ENCODE results near the gene SET.
"Not testable (repeated sequence)": the region's sequence is repeated elsewhere in the genome, so short reads cannot be mapped to it uniquely, and the experiment has no call there.

Gene SET

GRCh38 chr9:128675382-128675781, 13.6 kb upstream of the SET start:
- Mint-ChIP-seq H3K4me1 (ENCODE audit: low read depth) (no peaks in the 10 kb centered on the region), H3K9me3 (no peaks in the 10 kb centered on the region), H3K4me3 (no peak overlapping the region), H3K27ac (no peak overlapping the region), H3K27me3 (no peaks in the 10 kb centered on the region), H3K36me3 (ENCODE audit: low read depth) (peaks cover 13% of the 10 kb centered on the region)
- DNase-seq: no peak

GRCh38 chr9:128677794-128678193, 11.2 kb upstream of the SET start:
- Mint-ChIP-seq H3K36me3 (ENCODE audit: low read depth) (peaks cover 17% of the 10 kb centered on the region), H3K4me1 (ENCODE audit: low read depth) (peaks cover 4% of the 10 kb centered on the region), H3K4me3 (no peak overlapping the region), H3K9me3 (no peaks in the 10 kb centered on the region), H3K27me3 (no peaks in the 10 kb centered on the region), H3K27ac (no peak overlapping the region)
- no peak for DNase-seq

- H3K4me3 Mint-ChIP-seq: peak overlapping the region; percentile 93
- H3K36me3 Mint-ChIP-seq (ENCODE audit: low read depth): peaks cover 34% of the 10 kb centered on the region
- peak overlapping the region; percentile 94 for H3K27ac Mint-ChIP-seq
- H3K4me1 Mint-ChIP-seq (ENCODE audit: low read depth): peaks cover 50% of the 10 kb centered on the region
- H3K9me3 Mint-ChIP-seq: no peaks in the 10 kb centered on the region
- peak; percentile 65 for DNase-seq
- H3K27me3 Mint-ChIP-seq: no peaks in the 10 kb centered on the region
These were observed 5.5 kb upstream of the SET start for GRCh38 chr9:128683340-128684064.

- H3K27ac Mint-ChIP-seq: peak overlapping the region; percentile 94
- no peak for DNase-seq
- H3K4me1 Mint-ChIP-seq (ENCODE audit: low read depth): peaks cover 51% of the 10 kb centered on the region
- no peaks in the 10 kb centered on the region for H3K9me3 Mint-ChIP-seq
- H3K4me3 Mint-ChIP-seq: peak overlapping the region; percentile 93
- no peaks in the 10 kb centered on the region for H3K27me3 Mint-ChIP-seq
- H3K36me3 Mint-ChIP-seq (ENCODE audit: low read depth): peaks cover 34% of the 10 kb centered on the region
These were observed 5.0 kb upstream of the SET start for GRCh38 chr9:128684065-128684324.

GRCh38 chr9:128684325-128685199, 4.5 kb upstream of the SET start:
- peak overlapping the region; percentile 94 for H3K27ac Mint-ChIP-seq
- H3K9me3 Mint-ChIP-seq: no peaks in the 10 kb centered on the region
- H3K36me3 Mint-ChIP-seq (ENCODE audit: low read depth): peaks cover 34% of the 10 kb centered on the region
- no peaks in the 10 kb centered on the region for H3K27me3 Mint-ChIP-seq
- peak; percentile 82 for DNase-seq
- peak overlapping the region; percentile 93 for H3K4me3 Mint-ChIP-seq
- H3K4me1 Mint-ChIP-seq (ENCODE audit: low read depth): peaks cover 51% of the 10 kb centered on the region

GRCh38 chr9:128685636-128686489, 3.2 kb upstream of the SET start:
- Mint-ChIP-seq H3K4me1 (ENCODE audit: low read depth) (peaks cover 51% of the 10 kb centered on the region), H3K27me3 (no peaks in the 10 kb centered on the region)

GRCh38 chr9:128687453-128687852, 1.6 kb upstream of the SET start:
- H3K27ac Mint-ChIP-seq: peak overlapping the region; percentile 94
- no peaks in the 10 kb centered on the region for H3K27me3 Mint-ChIP-seq
- peaks cover 53% of the 10 kb centered on the region for H3K36me3 Mint-ChIP-seq (ENCODE audit: low read depth)
- H3K4me1 Mint-ChIP-seq (ENCODE audit: low read depth): peaks cover 58% of the 10 kb centered on the region
- peak overlapping the region; percentile 93 for H3K4me3 Mint-ChIP-seq
- no peaks in the 10 kb centered on the region for H3K9me3 Mint-ChIP-seq
- DNase-seq: no peak

More at GRCh38 chr9:128685636-128686489, 3.2 kb upstream of the SET start:
- H3K27ac Mint-ChIP-seq: peak overlapping the region; percentile 94
- peak overlapping the region; percentile 93 for H3K4me3 Mint-ChIP-seq
- H3K36me3 Mint-ChIP-seq (ENCODE audit: low read depth): peaks cover 41% of the 10 kb centered on the region
- H3K9me3 Mint-ChIP-seq: no peaks in the 10 kb centered on the region
- DNase-seq: peak; percentile 57

GRCh38 chr9:128689293-128689774, 312 bp downstream of the SET start:
- Mint-ChIP-seq H3K4me3 (peak overlapping the region; percentile 67), H3K36me3 (ENCODE audit: low read depth) (peaks cover 59% of the 10 kb centered on the region), H3K9me3 (no peaks in the 10 kb centered on the region), H3K27ac (peak overlapping the region; percentile 75), H3K27me3 (no peaks in the 10 kb centered on the region), H3K4me1 (ENCODE audit: low read depth) (peaks cover 64% of the 10 kb centered on the region)
- DNase-seq: no peak

GRCh38 chr9:128689820-128690683, 1.0 kb downstream of the SET start:
- Mint-ChIP-seq H3K4me1 (ENCODE audit: low read depth) (peaks cover 57% of the 10 kb centered on the region), H3K27me3 (no peaks in the 10 kb centered on the region), H3K9me3 (no peaks in the 10 kb centered on the region), H3K36me3 (ENCODE audit: low read depth) (peaks cover 61% of the 10 kb centered on the region), H3K27ac (peak overlapping the region; percentile 97), H3K4me3 (peak overlapping the region; percentile 95)
- DNase-seq: peak; percentile 64

GRCh38 chr9:128690684-128691034, 1.6 kb downstream of the SET start:
- Mint-ChIP-seq H3K9me3 (no peaks in the 10 kb centered on the region), H3K36me3 (ENCODE audit: low read depth) (peaks cover 68% of the 10 kb centered on the region), H3K27ac (peak overlapping the region; percentile 97), H3K27me3 (no peaks in the 10 kb centered on the region), H3K4me3 (peak overlapping the region; percentile 95), H3K4me1 (ENCODE audit: low read depth) (peaks cover 51% of the 10 kb centered on the region)
- DNase-seq: no peak

- not testable (repeated sequence) for H3K27me3 Mint-ChIP-seq, H3K9me3 Mint-ChIP-seq, DNase-seq
- H3K27ac Mint-ChIP-seq: peak overlapping the region; percentile 68
- H3K4me3 Mint-ChIP-seq: peak overlapping the region; percentile 6
- H3K36me3 Mint-ChIP-seq (ENCODE audit: low read depth): peaks cover 79% of the 10 kb centered on the region
- peaks cover 24% of the 10 kb centered on the region for H3K4me1 Mint-ChIP-seq (ENCODE audit: low read depth)
These were observed 4.7 kb downstream of the SET start for GRCh38 chr9:128693738-128694137.

- H3K4me1 Mint-ChIP-seq (ENCODE audit: low read depth): peaks cover 24% of the 10 kb centered on the region
These were observed 5.3 kb downstream of the SET start for GRCh38 chr9:128694344-128694743.

GRCh38 chr9:128696923-128697707, 8.1 kb downstream of the SET start:
- H3K4me1 Mint-ChIP-seq (ENCODE audit: low read depth): peaks cover 23% of the 10 kb centered on the region
- peak overlapping the region; percentile 38 for H3K27ac Mint-ChIP-seq
- no peak for DNase-seq
- H3K9me3 Mint-ChIP-seq: no peaks in the 10 kb centered on the region
- H3K27me3 Mint-ChIP-seq: no peaks in the 10 kb centered on the region
- H3K4me3 Mint-ChIP-seq: no peak overlapping the region
- peaks cover 58% of the 10 kb centered on the region for H3K36me3 Mint-ChIP-seq (ENCODE audit: low read depth)

More at GRCh38 chr9:128694344-128694743, 5.3 kb downstream of the SET start:
- H3K4me3 Mint-ChIP-seq: no peak overlapping the region
- H3K9me3 Mint-ChIP-seq: no peaks in the 10 kb centered on the region
- H3K27me3 Mint-ChIP-seq: no peaks in the 10 kb centered on the region
- H3K27ac Mint-ChIP-seq: peak overlapping the region; percentile 71
- H3K36me3 Mint-ChIP-seq (ENCODE audit: low read depth): peaks cover 79% of the 10 kb centered on the region
- DNase-seq: no peak

All from activated T-cell treated with anti-CD3 and anti-CD28 coated beads, Interleukin-2, amount 50 U/mL, for 24 hours (primary cell).